HL-60 (cell line): Measurements from ENCODE around the gene RAX2.

Source experiments
- GABPA ChIP-seq: IDR thresholded peaks from 2 replicates; pipeline ENCODE4 v1.6.1; 2012; ENCODE audit warnings: low read depth
- POLR2AphosphoS5 ChIP-seq: IDR thresholded peaks from 2 replicates; pipeline ENCODE4 v1.6.1; 2012; ENCODE audit warnings: low read depth
- SPI1 ChIP-seq: IDR thresholded peaks from 2 replicates; pipeline ENCODE4 v1.6.1; 2012; ENCODE audit warnings: low read depth, mild to moderate bottlenecking, borderline replicate concordance
- TF ChIP-seq, protein P1 (sequence below): IDR thresholded peaks from one replicate; pipeline ENCODE4 v1.5.1; 2011; ENCODE audit warnings: low read length, control low read depth, inconsistent platforms; ENCODE audit not compliant: insufficient read depth
- TF ChIP-seq, protein P2 (sequence below): IDR thresholded peaks from 2 replicates; pipeline ENCODE4 v1.6.1; 2012; ENCODE audit warnings: low read depth; ENCODE audit not compliant: insufficient replicate concordance

DNA sequence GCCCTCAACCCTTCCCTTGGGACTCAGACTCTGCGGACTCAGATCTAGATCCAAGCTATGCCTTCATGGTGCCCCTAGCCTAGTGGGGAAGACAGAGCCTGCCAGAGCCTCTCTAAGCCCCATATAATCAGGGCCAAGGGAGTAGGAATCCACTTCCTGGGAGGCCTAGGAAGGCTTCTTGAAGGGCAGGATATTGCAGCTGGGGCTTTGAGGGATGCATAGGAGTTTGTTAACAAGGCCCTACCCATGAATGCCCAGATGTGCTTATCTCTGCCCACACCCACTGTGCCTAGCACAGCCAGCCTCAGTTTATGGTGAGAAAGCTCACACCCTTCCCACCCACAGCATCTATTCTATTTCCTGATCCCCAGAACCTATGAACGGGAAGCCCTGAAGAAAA is 21.8 kb downstream of the RAX2 start:
- TF ChIP-seq, protein P1, sequence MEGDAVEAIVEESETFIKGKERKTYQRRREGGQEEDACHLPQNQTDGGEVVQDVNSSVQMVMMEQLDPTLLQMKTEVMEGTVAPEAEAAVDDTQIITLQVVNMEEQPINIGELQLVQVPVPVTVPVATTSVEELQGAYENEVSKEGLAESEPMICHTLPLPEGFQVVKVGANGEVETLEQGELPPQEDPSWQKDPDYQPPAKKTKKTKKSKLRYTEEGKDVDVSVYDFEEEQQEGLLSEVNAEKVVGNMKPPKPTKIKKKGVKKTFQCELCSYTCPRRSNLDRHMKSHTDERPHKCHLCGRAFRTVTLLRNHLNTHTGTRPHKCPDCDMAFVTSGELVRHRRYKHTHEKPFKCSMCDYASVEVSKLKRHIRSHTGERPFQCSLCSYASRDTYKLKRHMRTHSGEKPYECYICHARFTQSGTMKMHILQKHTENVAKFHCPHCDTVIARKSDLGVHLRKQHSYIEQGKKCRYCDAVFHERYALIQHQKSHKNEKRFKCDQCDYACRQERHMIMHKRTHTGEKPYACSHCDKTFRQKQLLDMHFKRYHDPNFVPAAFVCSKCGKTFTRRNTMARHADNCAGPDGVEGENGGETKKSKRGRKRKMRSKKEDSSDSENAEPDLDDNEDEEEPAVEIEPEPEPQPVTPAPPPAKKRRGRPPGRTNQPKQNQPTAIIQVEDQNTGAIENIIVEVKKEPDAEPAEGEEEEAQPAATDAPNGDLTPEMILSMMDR = no peak
- TF ChIP-seq, protein P2, sequence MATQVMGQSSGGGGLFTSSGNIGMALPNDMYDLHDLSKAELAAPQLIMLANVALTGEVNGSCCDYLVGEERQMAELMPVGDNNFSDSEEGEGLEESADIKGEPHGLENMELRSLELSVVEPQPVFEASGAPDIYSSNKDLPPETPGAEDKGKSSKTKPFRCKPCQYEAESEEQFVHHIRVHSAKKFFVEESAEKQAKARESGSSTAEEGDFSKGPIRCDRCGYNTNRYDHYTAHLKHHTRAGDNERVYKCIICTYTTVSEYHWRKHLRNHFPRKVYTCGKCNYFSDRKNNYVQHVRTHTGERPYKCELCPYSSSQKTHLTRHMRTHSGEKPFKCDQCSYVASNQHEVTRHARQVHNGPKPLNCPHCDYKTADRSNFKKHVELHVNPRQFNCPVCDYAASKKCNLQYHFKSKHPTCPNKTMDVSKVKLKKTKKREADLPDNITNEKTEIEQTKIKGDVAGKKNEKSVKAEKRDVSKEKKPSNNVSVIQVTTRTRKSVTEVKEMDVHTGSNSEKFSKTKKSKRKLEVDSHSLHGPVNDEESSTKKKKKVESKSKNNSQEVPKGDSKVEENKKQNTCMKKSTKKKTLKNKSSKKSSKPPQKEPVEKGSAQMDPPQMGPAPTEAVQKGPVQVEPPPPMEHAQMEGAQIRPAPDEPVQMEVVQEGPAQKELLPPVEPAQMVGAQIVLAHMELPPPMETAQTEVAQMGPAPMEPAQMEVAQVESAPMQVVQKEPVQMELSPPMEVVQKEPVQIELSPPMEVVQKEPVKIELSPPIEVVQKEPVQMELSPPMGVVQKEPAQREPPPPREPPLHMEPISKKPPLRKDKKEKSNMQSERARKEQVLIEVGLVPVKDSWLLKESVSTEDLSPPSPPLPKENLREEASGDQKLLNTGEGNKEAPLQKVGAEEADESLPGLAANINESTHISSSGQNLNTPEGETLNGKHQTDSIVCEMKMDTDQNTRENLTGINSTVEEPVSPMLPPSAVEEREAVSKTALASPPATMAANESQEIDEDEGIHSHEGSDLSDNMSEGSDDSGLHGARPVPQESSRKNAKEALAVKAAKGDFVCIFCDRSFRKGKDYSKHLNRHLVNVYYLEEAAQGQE = no peak
- TF ChIP-seq POLR2AphosphoS5 (no peak), GABPA (no peak), SPI1 (no peak)
